HG02938 (cell line): ENCODE measurements around the gene KIF2A.

Experiments used
- ATAC-seq: cut with Tn5 transposase; IDR thresholded peaks from one replicate; pipeline ENCODE4 v1.9.1; 2021; ENCODE audit warnings: mild to moderate bottlenecking, moderate library complexity; ENCODE audit not compliant: unreplicated experiment

KIF2A gene

GRCh38 chr5:62305715-62306322 is at the start of gene KIF2A:
KIF2A (plus strand) TSS chr5:62306206; CDS start chr5:62306473, 267 bp downstream.
- ATAC-seq = peak; percentile 87

DNA sequence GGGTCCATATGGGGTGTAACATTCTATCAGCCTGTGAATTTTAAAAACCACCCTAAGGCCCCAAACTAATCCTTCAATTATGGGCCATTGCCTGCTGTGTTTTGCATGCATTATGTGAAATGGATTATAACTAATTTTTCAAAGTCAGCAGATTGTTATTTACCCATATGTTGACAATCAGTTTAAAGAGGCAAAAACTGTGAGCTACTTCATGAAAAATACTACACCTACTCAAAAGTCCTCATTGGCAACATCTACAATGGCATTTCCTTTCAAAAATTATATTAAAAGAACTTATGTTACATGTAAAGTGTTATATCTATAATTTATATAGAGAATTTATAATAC is 49.0 kb upstream of the KIF2A start:
- no peak for ATAC-seq

- no peak for ATAC-seq
Measured at GRCh38 chr5:62258654-62259053, 47.4 kb upstream of the KIF2A start.

- no peak for ATAC-seq
Measured at GRCh38 chr5:62259699-62260250, 46.2 kb upstream of the KIF2A start.

- no peak for ATAC-seq
Measured at GRCh38 chr5:62260513-62260912, 45.5 kb upstream of the KIF2A start.

- no peak for ATAC-seq
Measured at GRCh38 chr5:62263401-62263800, 42.6 kb upstream of the KIF2A start.

GRCh38 chr5:62265648-62266112 is 40.3 kb upstream of the KIF2A start:
- ATAC-seq = no peak

DNA sequence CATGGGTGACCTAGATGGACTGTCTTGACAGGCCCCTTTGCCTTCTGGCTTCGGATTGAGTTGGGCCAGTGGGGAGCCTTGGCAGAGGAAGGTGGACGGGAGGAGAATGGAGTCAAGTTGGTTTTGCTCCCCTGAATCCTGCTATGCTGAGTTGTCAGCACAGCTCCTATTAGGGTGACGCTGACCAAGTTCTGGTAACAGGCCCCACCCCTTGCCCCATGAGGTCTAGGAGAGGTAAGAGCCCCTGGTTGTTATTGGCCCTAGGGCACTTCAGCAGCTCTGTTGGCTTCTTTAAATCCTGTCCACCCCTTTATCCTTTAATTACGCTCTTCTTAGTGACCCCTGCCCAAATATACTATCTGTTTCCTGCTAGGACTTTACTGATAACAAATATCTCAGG is 39.4 kb upstream of the KIF2A start:
- ATAC-seq = no peak

DNA sequence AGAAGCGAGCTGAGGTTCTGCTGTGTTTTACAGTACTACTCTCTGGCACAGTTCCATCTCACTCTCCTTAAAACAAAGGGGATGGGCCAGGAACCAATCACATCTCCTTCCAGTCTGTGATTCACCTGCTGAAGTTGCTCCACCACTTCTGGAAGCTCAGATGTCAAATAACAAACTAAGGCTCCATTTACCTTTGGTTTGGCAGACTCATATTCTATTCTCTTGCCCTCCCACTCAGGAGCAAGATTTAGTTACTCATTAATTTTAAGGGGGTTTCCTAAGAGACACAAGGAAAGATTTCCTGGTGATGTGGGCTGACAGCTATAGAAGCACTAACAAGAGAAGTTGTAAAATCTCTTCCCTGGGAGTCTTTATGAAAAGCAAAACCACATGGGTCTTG is 37.8 kb upstream of the KIF2A start:
- no peak for ATAC-seq

GRCh38 chr5:62268792-62269191 is 37.2 kb upstream of the KIF2A start:
- no peak for ATAC-seq

- ATAC-seq = no peak
Measured at GRCh38 chr5:62271370-62271769, 34.6 kb upstream of the KIF2A start.

DNA sequence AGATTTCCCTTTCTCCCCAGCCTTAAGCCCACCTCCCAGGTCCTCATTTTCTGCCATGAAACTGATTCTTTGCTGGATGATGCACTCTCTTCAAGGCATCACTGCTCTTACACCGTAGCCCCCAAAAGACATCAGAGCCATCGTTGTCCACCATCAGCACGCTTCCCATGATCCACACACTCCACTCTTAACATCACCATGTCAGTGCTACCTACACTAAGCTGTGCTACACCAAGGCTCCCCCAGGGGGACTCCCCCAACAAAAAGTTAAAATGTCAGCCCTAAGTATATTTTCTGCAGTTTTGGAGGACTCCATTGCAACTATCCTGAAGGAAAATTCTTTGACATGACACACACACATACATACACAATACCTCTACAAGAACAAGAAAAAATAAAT is 34.1 kb upstream of the KIF2A start:
- no peak for ATAC-seq

GRCh38 chr5:62273687-62274086 is 32.3 kb upstream of the KIF2A start:
- no peak for ATAC-seq

GRCh38 chr5:62275581-62275980 is 30.4 kb upstream of the KIF2A start:
- no peak for ATAC-seq

DNA sequence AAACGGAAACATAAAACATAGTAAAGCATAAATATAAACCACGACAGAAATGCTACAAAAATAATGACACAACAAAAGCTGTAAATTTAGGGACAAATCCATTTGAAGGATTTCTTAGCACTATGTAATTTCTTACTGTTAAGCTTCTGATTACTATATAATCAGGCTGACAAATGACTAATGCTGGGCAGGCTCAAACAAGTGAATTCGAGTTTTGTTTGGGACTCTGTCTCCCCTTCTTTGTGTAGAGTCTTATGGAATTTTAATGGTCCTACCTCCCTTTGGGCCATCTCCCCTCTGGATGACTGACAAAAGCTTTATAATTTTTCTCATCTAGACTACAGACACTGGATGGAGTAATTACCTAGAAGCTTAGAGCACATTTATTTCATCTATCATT is 24.6 kb upstream of the KIF2A start:
- ATAC-seq = no peak

DNA sequence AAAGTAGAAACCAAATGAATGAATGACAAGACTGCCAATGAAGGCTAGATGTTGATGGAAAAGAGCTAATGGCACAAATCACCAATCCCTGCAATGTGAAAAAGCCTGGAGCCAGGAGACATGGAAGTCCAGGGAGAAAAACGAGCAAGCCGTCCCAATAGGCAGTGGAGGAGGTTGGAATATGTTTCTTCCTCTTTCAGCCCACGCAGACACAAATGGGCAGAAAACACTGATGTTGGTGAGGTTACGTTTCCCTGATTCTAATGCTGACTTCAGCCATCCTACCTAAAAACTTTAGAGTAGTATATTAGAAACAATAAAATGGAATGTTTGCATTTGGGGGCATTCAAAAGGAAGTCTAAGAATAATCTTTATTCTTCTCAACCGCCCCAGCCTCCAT is 23.9 kb upstream of the KIF2A start:
- ATAC-seq = no peak

DNA sequence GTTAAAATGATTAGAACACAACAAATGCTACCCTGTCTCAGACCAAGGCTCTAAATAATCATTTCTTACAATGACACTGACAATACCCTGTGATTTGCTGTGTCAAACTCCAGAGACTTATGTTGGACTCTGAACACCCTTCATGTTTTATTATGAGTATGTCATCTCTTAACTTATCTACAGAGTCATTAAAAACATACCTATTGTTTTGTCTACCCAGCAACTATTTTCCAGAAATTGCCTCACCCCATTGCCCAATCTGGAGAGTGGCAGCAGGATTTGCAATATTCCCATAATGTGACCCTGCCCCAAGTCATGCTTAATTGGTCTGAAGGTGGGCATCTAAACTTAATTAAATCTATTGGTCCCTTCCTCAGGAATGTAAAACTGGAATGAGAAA is 23.0 kb upstream of the KIF2A start:
- no peak for ATAC-seq

DNA sequence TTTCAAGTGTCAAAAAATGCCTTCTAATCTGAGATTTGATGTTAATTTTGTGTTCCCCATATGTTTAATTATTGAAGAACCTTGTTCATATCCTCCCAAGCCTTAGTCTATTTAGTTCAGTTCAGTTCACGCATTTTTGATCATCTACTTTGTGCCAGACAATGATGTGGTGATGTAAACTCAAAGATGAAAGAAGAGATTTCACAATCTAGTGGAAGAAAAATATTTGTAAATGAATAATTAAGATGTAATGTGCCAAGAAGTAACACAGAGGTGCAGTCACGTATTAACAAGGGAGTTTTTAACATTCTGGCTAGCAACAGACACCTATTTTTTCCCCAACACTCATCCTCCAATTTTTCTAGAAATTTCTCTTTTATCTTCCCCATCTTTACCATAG is 22.1 kb upstream of the KIF2A start:
- ATAC-seq = no peak

DNA sequence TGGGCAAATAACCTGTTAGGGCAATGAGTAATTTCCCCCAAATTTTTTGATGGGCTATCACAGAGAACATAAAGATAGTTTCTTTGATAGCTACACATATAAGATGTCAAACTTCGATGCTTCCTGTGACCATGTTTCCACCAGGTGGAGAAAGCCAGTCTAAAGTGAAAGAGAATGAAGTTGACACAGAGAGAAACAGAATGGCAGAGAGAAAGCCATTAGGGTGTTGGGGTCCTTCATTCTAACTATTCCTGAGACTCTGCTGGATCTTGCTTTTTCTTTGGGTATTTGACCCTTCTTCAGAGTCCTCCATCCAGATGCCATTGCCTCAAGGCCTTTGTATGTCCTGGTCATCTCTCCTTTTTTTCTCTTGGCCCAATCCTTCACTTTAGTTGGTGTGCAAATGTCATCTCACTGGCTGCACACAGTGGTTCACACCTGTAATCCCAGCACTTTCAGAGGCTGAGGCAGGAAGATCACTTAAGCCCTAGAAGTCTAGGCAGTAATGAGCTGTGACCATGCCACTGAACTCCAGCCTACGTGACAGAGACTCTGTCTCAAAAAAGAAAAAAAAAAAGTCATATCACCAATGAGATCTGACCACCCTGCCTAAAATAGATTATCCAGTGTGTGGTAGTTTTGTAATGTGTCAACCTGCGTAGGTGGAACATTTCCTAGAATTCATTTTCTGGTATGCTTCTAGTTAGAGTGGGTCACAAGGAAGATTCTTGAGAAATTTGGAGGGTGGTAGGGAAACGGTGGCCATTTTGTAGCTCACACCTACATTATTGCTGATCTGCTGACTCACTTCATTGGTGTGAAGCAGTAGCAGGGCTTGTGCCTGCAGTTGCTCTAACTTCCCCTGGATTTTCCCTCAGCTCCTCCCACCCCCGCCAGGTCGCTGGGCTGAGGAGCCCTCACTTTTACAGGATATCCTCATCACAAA is 20.8 kb upstream of the KIF2A start:
- peak; percentile 79 for ATAC-seq

DNA sequence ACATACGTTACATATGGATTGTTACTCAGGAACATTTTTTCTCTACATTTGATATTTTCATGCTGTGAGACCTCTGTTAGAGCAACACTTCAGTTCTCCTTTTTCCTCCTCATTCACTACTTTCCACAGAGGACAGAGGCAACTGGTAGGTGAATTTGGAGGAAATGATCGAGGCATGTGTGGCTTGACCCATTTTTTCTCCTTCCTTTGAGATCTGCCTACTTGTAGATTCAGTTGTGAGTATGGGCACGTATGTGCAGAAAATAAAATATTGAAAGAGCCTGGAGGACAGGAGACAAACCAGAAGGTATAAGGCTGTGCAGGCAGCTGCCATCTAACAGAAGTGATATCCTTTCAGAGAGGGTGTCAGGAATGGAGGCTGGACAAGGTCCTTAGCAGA is 19.2 kb upstream of the KIF2A start:
- no peak for ATAC-seq

GRCh38 chr5:62287237-62287636 is 18.8 kb upstream of the KIF2A start:
- ATAC-seq = no peak

DNA sequence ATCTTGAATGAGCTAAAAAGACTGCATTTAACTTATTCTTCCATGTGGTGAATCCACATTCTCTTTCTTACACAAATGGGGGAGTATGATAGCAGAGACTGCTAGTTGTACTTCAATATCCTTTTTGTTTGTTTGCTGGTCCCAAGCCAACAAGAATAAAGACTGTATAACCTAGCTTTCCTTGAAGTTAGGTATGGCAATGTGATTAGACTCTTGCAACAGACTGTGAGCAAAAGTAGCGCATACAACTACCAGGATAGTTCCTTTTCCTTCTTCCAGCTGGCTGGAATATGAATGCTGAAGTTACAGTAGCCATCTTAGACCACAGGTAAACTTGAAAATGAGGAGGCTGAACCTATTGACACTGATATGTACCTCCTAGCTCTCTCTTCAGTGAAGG is 17.9 kb upstream of the KIF2A start:
- no peak for ATAC-seq
